ENCODE data around the gene PTPRD. TPM values are rescaled to one million over a fixed set of nuclear protein-coding genes. Genes with fewer than 3 reads are reported as not detected.

PTPRD gene
- total and polyA plus RNA-seq, 9 donors = 16.2 to 231 (median 85.8) TPM

DNA sequence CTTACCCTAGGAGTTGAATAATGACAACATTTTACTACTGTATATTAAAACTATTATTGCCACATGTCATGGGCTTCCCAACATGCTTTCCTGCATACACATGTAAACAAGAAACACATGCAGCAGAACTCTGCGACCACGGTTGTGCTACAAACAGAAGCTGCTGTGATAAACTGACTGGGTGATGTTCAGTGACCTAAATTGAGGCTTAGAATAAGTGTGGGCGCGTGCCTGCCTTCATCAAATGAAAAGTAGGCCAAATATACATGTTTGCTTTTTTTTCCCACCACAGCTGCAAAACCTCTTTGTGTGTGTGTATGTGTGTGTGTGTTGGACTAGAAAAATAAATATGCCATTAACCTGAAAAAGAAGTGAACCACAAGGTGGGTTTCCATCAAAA, 1202.1 kb downstream of the PTPRD start:
- intact Hi-C loops (cut with DNase I) = loop anchor here in 1 of 4 donors (10.0 kb wide), 1 partner anchor 244 kb away; no protein-coding TSS in a partner anchor
- WGBS, 3 donors = 67 to 72% (median 72%) methylated on average over 4 of the region's 4 CpGs
- no peaks in the 10 kb centered on the region for H3K36me3 ChIP-seq
- H3K27me3 ChIP-seq = no peaks in the 10 kb centered on the region
- H3K27ac ChIP-seq = no peak overlapping the region
- TF ChIP-seq EP300 (IDR thresholded peaks at IDR 0.05) = no peak
- TF ChIP-seq POLR2A (IDR thresholded peaks at IDR 0.05) = no peak
- TF ChIP-seq, protein P1, sequence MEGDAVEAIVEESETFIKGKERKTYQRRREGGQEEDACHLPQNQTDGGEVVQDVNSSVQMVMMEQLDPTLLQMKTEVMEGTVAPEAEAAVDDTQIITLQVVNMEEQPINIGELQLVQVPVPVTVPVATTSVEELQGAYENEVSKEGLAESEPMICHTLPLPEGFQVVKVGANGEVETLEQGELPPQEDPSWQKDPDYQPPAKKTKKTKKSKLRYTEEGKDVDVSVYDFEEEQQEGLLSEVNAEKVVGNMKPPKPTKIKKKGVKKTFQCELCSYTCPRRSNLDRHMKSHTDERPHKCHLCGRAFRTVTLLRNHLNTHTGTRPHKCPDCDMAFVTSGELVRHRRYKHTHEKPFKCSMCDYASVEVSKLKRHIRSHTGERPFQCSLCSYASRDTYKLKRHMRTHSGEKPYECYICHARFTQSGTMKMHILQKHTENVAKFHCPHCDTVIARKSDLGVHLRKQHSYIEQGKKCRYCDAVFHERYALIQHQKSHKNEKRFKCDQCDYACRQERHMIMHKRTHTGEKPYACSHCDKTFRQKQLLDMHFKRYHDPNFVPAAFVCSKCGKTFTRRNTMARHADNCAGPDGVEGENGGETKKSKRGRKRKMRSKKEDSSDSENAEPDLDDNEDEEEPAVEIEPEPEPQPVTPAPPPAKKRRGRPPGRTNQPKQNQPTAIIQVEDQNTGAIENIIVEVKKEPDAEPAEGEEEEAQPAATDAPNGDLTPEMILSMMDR (IDR thresholded peaks at IDR 0.05) = no peak
- no peaks in the 10 kb centered on the region for H3K4me1 ChIP-seq (ENCODE audit: insufficient read depth)
- DNase-seq = no peak
- H3K9me3 ChIP-seq = no peaks in the 10 kb centered on the region
- H3K4me3 ChIP-seq = no peak overlapping the region

DNA sequence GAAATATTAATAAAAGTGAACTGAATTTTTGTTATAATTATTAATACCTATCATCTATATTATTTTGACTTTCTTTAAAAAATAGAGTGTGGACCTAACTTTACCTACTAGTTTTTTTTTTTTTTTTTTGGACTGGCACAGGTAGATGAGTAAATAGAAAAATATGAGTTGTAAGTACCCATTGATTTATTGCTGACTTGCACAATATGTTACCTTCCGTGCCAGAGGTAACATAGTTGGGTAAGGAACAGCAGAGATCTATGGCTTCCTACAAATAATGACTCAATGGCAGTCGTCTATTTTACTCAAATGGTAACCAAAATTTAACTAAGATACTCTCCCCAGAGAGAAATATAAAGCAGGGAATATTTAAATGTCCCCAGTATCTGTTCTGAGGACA, 1212.8 kb downstream of the PTPRD start:
- H3K36me3 ChIP-seq = no peaks in the 10 kb centered on the region
- WGBS, 3 donors = 86 to 89% (median 88%) methylated on average over 2 of the region's 2 CpGs
- H3K9me3 ChIP-seq = no peaks in the 10 kb centered on the region
- no peak overlapping the region for H3K4me3 ChIP-seq
- no peak overlapping the region for H3K27ac ChIP-seq
- no peak for DNase-seq
- H3K27me3 ChIP-seq = no peaks in the 10 kb centered on the region
- TF ChIP-seq, protein P1 (IDR thresholded peaks at IDR 0.05) = no peak
- TF ChIP-seq POLR2A (IDR thresholded peaks at IDR 0.05) (no peak), EP300 (IDR thresholded peaks at IDR 0.05) (no peak)
- intact Hi-C loops (cut with DNase I) = no loop called here
- no peaks in the 10 kb centered on the region for H3K4me1 ChIP-seq (ENCODE audit: insufficient read depth)

DNA sequence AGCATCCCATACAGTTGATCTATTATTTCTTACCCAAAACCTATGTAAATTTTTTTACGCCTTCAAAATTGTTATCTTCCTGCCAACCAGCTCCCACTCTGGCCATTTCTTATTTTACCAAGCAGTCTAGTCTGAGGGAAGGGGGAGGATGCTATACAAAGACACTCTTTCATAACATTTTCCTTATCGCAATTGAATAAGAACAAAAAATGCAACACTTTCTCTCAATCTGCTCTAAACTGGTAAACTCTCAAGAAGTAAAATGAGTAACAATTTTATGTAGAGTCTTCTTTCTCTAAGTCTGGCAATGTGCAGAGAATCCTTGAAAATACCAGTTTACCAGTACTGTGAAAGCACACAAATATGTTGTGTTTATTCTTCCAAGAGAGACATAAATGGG, 1216.3 kb downstream of the PTPRD start:
- no peaks in the 10 kb centered on the region for H3K9me3 ChIP-seq
- H3K27ac ChIP-seq = no peak overlapping the region
- intact Hi-C loops (cut with DNase I) = no loop called here
- H3K36me3 ChIP-seq = no peaks in the 10 kb centered on the region
- H3K27me3 ChIP-seq = no peaks in the 10 kb centered on the region
- H3K4me1 ChIP-seq (ENCODE audit: insufficient read depth) = no peaks in the 10 kb centered on the region
- DNase-seq = no peak
- TF ChIP-seq EP300 (IDR thresholded peaks at IDR 0.05) (no peak), POLR2A (IDR thresholded peaks at IDR 0.05) (no peak)
- TF ChIP-seq, protein P1 (IDR thresholded peaks at IDR 0.05) = no peak
- WGBS, 3 donors = 22 to 44% (median 26%) methylated on average over 2 of the region's 2 CpGs
- no peak overlapping the region for H3K4me3 ChIP-seq

DNA sequence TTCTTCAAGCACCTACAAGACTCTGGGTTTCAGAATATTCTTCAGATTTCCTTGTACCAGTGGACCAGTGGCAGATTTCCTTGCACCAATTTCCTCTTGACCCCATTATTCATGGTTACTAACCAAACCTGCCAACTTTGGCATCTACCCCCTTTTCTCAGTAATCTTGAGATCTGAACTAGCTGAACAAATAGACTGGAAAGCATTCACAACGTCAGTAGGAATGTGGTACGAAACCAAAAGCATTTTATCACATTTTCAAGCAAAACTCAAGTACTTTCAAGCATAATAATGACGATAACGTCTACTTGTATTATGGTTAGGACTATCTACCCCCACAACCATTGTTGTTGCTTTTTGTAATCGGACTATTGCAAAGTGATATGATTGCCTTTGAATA, 1217.3 kb downstream of the PTPRD start:
- Histone ChIP-seq H3K9me3 (no peaks in the 10 kb centered on the region), H3K4me1 (ENCODE audit: insufficient read depth) (no peaks in the 10 kb centered on the region), H3K4me3 (no peak overlapping the region), H3K27me3 (no peaks in the 10 kb centered on the region), H3K36me3 (no peaks in the 10 kb centered on the region), H3K27ac (no peak overlapping the region)
- intact Hi-C loops (cut with DNase I) = no loop called here
- TF ChIP-seq, protein P1 (IDR thresholded peaks at IDR 0.05) = no peak
- TF ChIP-seq POLR2A (IDR thresholded peaks at IDR 0.05) (no peak), EP300 (IDR thresholded peaks at IDR 0.05) (no peak)
- WGBS, 3 donors = 25 to 64% (median 42%) methylated on average over 5 of the region's 5 CpGs
- DNase-seq = no peak

Data from ovary (tissue), 9 donors.